GM06990 (cell line): ENCODE measurements around the gene MMP2.

ENCODE experiments used
- DNase-seq: peaks from one replicate; pipeline ENCODE4 v3.0.0-alpha.2; 2011; ENCODE audit not compliant: insufficient read length; ENCODE audit errors: extremely low read depth
- H3K27me3 ChIP-seq: replicated peaks from 2 replicates; pipeline ENCODE4 v1.6.0; 2011; ENCODE audit warnings: low read length; ENCODE audit not compliant: control insufficient read depth, insufficient read depth
- H3K36me3 ChIP-seq: 2 replicates; pipeline ENCODE4 v1.5.1; 2011; ENCODE audit warnings: low read length; ENCODE audit not compliant: control insufficient read depth, insufficient read depth
- H3K4me3 ChIP-seq: replicated peaks from 2 replicates; pipeline ENCODE4 v1.5.1; 2011; ENCODE audit warnings: low read depth, mild to moderate bottlenecking, control low read depth, low read length
- CTCF ChIP-seq: IDR thresholded peaks from 2 replicates; pipeline ENCODE4 v1.5.1; 2011; ENCODE audit warnings: low read length, control low read depth, mild to moderate bottlenecking, inconsistent platforms; ENCODE audit not compliant: insufficient read depth, poor library complexity, severe bottlenecking

Gene MMP2

GRCh38 chr16:55489119-55489955, 10.3 kb downstream of the MMP2 start:
- no peak for DNase-seq
- no peak for TF ChIP-seq CTCF
- Histone ChIP-seq H3K36me3 (no peaks in the 10 kb centered on the region), H3K27me3 (no peaks in the 10 kb centered on the region), H3K4me3 (no peak overlapping the region)

- DNase-seq = no peak
- H3K4me3 ChIP-seq = no peak overlapping the region
- no peak for TF ChIP-seq CTCF
- no peaks in the 10 kb centered on the region for H3K36me3 ChIP-seq
- peaks cover under 1% of the 10 kb centered on the region for H3K27me3 ChIP-seq
These were observed 10.9 kb downstream of the MMP2 start for GRCh38 chr16:55489956-55490265.

- H3K4me3 ChIP-seq = no peak overlapping the region
- no peaks in the 10 kb centered on the region for H3K36me3 ChIP-seq
- no peak for DNase-seq
- H3K27me3 ChIP-seq = peaks cover 2% of the 10 kb centered on the region
- TF ChIP-seq CTCF = no peak
These were observed 11.3 kb downstream of the MMP2 start for GRCh38 chr16:55490301-55490700.

- Histone ChIP-seq H3K27me3 (peaks cover 2% of the 10 kb centered on the region), H3K36me3 (no peaks in the 10 kb centered on the region), H3K4me3 (no peak overlapping the region)
These were observed 12.7 kb downstream of the MMP2 start for GRCh38 chr16:55491691-55492090.

GRCh38 chr16:55492756-55493380, 13.9 kb downstream of the MMP2 start:
- H3K27me3 ChIP-seq = peaks cover 2% of the 10 kb centered on the region
- no peak for TF ChIP-seq CTCF
- H3K4me3 ChIP-seq = no peak overlapping the region
- DNase-seq = no peak
- no peaks in the 10 kb centered on the region for H3K36me3 ChIP-seq

More at GRCh38 chr16:55491691-55492090, 12.7 kb downstream of the MMP2 start:
- TF ChIP-seq CTCF = no peak
- no peak for DNase-seq
